HUES64 (cell line): Measurements from ENCODE around the gene CDH9.

ENCODE experiments used
- H3K27ac ChIP-seq: 2 replicates; pipeline ENCODE4 v1.7.0; 2013; ENCODE audit warnings: low read depth, low read length, inconsistent platforms
- H3K27me3 ChIP-seq: 2 replicates; pipeline ENCODE4 v1.6.1; 2013; ENCODE audit warnings: mild to moderate bottlenecking, low read length; ENCODE audit not compliant: insufficient read depth
- H3K36me3 ChIP-seq: 2 replicates; pipeline ENCODE4 v1.6.1; 2013; ENCODE audit warnings: mild to moderate bottlenecking, low read length; ENCODE audit not compliant: insufficient read depth
- H3K4me1 ChIP-seq: 2 replicates; pipeline ENCODE4 v1.6.1; 2013; ENCODE audit warnings: mild to moderate bottlenecking, low read length, moderate library complexity; ENCODE audit not compliant: insufficient read depth
- H3K4me3 ChIP-seq: 2 replicates; pipeline ENCODE4 v1.5.1; 2013; ENCODE audit warnings: mild to moderate bottlenecking, low read length, moderate library complexity
- H3K9ac ChIP-seq: 2 replicates; pipeline ENCODE4 v1.6.1; 2013; ENCODE audit warnings: mild to moderate bottlenecking, low read depth, low read length
- H3K9me3 ChIP-seq: 2 replicates; pipeline ENCODE4 v1.6.1; 2013; ENCODE audit warnings: low read depth, low read length; ENCODE audit not compliant: insufficient read depth
- WGBS: fragments of 150-250, 120-280 bp; methylation state at CpG from one replicate; pipeline ENCODE4 v1.1.7; 2013; ENCODE audit warnings: missing lambda C conversion rate; 5-methylcytosine and 5-hydroxymethylcytosine counted together

Gene CDH9

DNA sequence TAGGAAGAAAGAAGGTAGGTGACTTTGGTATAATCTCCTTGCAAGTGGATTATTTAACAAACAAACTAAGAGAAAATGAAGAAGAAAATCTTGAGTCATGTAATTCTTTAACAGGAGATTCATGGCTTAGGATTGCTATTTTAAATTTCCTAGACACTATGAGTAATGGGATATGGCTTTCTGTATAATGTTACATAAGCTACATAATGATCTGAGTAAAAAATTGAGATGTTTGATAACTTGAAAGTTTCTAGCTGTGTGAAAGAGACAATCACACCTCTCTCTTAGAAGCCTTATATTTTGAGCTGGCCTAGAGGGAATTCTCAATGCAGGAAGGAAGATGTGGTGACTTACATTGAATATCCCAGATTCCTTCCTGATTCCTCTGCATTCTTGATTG, 92.5 kb downstream of the CDH9 start:
- Histone ChIP-seq H3K36me3 (no peaks in the 10 kb centered on the region), H3K27me3 (no peaks in the 10 kb centered on the region), H3K4me1 (no peaks in the 10 kb centered on the region), H3K9me3 (no peaks in the 10 kb centered on the region), H3K9ac (no peak overlapping the region), H3K27ac (no peak overlapping the region), H3K4me3 (no peak overlapping the region)

DNA sequence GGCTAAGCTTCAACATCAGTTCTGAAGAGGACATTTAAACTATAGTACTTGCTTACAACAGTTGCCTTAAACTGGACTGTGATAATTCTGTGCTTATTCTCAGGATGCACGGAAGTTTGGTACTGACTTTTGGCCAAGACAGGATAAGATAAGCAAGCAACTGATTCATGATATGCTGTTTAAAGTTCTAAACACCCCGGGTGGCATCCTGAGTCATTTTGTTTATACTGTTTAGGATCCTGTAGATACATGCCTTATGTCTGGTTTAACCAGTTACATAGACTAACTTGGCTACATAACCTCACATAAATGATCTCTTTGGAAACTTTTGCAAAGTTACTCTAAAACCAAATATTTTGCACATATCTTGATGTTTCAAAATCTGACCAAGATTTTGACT, 95.9 kb downstream of the CDH9 start:
- H3K36me3 ChIP-seq: no peaks in the 10 kb centered on the region
- H3K9me3 ChIP-seq: no peaks in the 10 kb centered on the region
- no peak overlapping the region for H3K4me3 ChIP-seq
- WGBS: 92% methylated on average over 2 of the region's 2 CpGs
- H3K4me1 ChIP-seq: no peaks in the 10 kb centered on the region
- H3K27ac ChIP-seq: no peak overlapping the region
- H3K27me3 ChIP-seq: no peaks in the 10 kb centered on the region
- H3K9ac ChIP-seq: no peak overlapping the region

DNA sequence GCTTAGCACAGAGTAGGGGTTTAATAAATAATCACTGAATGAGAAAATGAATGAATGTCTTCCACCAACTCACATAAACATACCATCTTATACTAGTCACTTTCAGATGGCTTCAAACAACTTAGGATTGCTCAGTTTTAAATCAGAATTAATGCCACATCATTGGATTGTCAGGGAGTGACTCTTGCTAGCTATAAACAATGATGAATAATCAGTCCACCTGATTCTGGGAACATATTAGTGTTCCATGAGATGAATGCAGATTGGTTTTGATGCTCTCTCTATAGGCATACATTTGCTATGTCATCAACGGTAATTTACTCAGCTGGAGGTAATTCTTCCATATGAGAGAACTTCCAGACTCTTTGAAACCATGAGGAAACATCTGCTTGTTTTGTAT, 97.4 kb downstream of the CDH9 start:
- no peak overlapping the region for H3K27ac ChIP-seq
- H3K4me3 ChIP-seq: no peak overlapping the region
- no peak overlapping the region for H3K9ac ChIP-seq
- no peaks in the 10 kb centered on the region for H3K4me1 ChIP-seq
- 92% methylated on average over 1 of the region's 1 CpG for WGBS
- no peaks in the 10 kb centered on the region for H3K27me3 ChIP-seq
- no peaks in the 10 kb centered on the region for H3K9me3 ChIP-seq
- H3K36me3 ChIP-seq: no peaks in the 10 kb centered on the region

DNA sequence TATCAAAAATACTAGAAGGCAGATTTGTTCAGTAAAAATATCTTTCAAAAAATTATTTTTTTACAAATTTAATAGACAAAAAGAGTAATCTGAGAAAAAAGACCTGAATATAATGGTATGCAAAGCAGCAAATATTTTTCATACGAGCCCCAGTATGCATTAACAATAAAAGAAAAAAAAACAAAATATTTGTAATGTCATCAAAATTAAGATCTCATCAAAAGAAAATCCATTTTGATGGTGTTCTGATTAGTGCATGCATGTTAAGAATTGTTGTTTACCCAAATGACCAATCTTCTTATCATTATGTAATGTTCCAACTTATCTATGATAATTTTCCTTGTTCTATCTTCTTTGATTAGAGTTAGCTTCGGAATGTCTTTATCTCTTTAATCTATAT, 106.1 kb downstream of the CDH9 start:
- WGBS: no CpG with 5 or more reads among the region's 2 CpGs
- Histone ChIP-seq H3K4me1 (no peaks in the 10 kb centered on the region), H3K9ac (no peak overlapping the region), H3K27me3 (no peaks in the 10 kb centered on the region), H3K4me3 (no peak overlapping the region), H3K9me3 (peaks cover 2% of the 10 kb centered on the region; the same call in 1 of the 2 replicates), H3K27ac (no peak overlapping the region), H3K36me3 (no peaks in the 10 kb centered on the region)

DNA sequence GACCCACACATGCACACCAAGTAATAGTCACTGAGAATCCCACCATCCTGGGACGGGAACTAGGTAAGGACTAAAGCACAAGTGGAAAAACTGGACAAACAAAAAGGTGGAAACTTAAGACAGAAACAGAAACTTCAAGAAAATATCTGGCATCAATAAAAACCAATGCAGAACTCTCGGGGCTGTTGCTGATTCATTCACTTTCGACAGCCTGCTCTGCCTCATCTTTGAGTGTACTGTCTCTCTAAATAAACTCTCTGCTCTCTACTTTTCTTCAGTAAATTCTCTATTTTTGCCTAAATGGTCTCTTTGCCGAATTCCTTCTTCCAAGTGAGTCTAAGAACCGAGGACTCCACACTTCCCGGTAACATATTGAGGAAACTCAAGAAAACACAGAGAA, 116.9 kb downstream of the CDH9 start:
- H3K27me3 ChIP-seq: no peaks in the 10 kb centered on the region
- WGBS: 98% methylated on average over 6 of the region's 6 CpGs
- no peaks in the 10 kb centered on the region for H3K4me1 ChIP-seq
- no peaks in the 10 kb centered on the region for H3K9me3 ChIP-seq
- no peak overlapping the region for H3K4me3 ChIP-seq
- no peak overlapping the region for H3K9ac ChIP-seq
- no peak overlapping the region for H3K27ac ChIP-seq
- no peaks in the 10 kb centered on the region for H3K36me3 ChIP-seq

DNA sequence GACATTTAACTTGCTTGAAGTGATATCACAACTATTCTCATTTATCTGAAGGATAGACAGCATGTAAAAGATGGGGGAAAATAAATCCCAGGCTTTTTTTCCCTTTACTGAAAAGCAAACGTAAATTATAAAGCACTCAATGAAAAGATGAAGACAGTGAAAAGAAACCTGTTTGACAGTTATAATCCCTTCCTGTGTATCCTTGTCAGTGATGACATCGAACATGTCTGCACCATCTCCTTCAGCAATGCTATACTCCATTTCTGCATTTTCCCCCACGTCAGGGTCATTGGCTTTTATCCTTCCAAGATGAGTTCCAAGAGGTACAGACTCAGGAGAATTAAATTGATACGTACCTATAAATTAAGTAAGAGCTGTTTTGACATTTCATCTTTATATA, 134.9 kb downstream of the CDH9 start:
- Histone ChIP-seq H3K27ac (no peak overlapping the region), H3K9me3 (no peaks in the 10 kb centered on the region), H3K4me3 (no peak overlapping the region), H3K36me3 (no peaks in the 10 kb centered on the region), H3K4me1 (no peaks in the 10 kb centered on the region; the same call in 1 of the 2 replicates), H3K27me3 (no peaks in the 10 kb centered on the region), H3K9ac (no peak overlapping the region)
- WGBS: 85% methylated on average over 3 of the region's 4 CpGs

DNA sequence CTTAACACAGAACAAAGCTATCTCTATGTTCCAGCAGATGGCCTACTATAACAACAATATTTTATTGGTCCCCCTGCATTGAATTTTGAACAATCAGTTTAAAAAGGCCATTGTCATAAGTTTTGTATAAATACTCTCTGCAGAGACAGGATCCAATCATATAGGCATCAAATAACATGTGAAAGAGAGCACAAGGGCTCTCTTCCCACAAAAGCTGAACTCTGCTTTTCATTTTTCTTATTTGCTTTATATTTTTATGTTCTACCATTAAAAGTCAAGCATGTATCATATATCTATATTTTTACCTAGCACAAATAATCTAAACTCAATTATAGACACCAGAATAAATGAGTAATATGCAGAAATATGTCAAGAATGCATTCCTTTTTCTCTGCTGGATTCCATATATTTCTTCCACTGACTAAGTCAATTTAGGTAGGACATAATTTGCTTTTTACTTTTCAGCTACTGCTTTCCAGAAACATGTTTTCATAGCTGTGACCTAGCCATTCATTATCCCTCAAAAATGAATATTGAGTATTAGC, 143.6 kb downstream of the CDH9 start:
- no peak overlapping the region for H3K27ac ChIP-seq
- H3K4me3 ChIP-seq: no peak overlapping the region
- no peaks in the 10 kb centered on the region for H3K36me3 ChIP-seq
- no peak overlapping the region for H3K9ac ChIP-seq
- no peaks in the 10 kb centered on the region for H3K9me3 ChIP-seq
- no peaks in the 10 kb centered on the region for H3K27me3 ChIP-seq
- H3K4me1 ChIP-seq: no peaks in the 10 kb centered on the region

DNA sequence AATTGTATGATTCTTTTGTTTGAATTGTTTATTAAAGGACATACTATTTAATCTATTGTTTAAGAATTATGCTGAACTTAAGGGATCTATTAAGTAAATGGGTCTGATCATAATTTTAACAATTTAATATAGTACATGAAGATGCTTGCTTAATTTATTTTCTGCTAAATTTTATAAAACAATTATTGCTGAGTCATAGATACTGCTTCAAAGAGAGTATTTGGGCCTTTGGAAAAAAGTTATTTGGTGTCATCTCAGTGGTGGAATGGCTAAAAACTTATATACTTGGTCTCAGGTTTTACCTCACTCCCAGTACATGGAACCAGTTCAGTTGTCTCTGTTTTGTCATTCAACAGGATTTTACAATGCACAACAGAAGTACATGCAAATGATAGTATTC, 145.3 kb downstream of the CDH9 start:
- Histone ChIP-seq H3K9ac (no peak overlapping the region), H3K27ac (no peak overlapping the region), H3K27me3 (no peaks in the 10 kb centered on the region), H3K36me3 (no peaks in the 10 kb centered on the region), H3K4me3 (no peak overlapping the region), H3K4me1 (no peaks in the 10 kb centered on the region), H3K9me3 (no peaks in the 10 kb centered on the region)

DNA sequence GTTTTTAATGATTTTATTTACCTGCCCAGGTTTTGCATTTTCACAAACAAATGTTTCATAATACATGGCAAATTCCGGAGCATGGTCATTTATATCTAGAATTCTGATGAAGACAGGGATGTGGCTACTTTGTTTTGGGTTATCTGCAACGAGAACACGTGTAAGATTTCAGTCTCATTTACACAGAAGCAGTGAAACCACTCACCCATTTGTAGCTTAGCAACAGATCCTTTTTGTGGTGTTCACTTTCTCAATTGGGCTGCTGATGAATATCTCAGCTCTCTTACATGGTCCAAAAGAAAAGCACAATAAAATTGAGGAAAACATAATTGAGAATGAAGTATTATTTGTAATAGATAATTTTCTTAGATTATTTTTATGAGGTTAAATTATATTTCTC, 148.6 kb downstream of the CDH9 start:
- Histone ChIP-seq H3K9ac (no peak overlapping the region), H3K27me3 (no peaks in the 10 kb centered on the region), H3K4me3 (no peak overlapping the region), H3K4me1 (no peaks in the 10 kb centered on the region), H3K9me3 (no peaks in the 10 kb centered on the region), H3K27ac (no peak overlapping the region), H3K36me3 (no peaks in the 10 kb centered on the region)
- WGBS: 91% methylated on average over 3 of the region's 3 CpGs

DNA sequence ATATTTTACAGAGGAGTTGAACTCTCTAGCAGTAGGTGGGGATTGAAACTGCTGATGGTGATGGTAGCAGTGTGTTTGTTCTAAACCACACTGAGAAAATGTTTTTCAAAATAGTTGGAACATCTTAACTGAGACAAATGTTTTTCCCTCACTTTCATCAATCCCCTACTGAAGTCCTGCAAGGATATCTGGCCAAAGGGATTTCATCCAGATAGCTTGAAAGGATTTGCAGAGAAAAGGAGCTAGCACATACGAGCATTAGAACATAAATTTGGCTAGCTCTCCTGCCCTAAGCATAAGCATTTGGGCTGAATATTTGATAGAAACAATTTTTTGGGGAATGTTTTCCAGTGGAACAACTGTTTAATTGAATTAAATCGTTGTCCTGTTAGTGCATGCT, 153.9 kb downstream of the CDH9 start:
- WGBS: 97% methylated on average over 2 of the region's 2 CpGs
- H3K9me3 ChIP-seq: no peaks in the 10 kb centered on the region
- no peaks in the 10 kb centered on the region for H3K4me1 ChIP-seq
- no peaks in the 10 kb centered on the region for H3K27me3 ChIP-seq
- H3K27ac ChIP-seq: no peak overlapping the region
- H3K36me3 ChIP-seq: no peaks in the 10 kb centered on the region
- no peak overlapping the region for H3K9ac ChIP-seq
- H3K4me3 ChIP-seq: no peak overlapping the region

DNA sequence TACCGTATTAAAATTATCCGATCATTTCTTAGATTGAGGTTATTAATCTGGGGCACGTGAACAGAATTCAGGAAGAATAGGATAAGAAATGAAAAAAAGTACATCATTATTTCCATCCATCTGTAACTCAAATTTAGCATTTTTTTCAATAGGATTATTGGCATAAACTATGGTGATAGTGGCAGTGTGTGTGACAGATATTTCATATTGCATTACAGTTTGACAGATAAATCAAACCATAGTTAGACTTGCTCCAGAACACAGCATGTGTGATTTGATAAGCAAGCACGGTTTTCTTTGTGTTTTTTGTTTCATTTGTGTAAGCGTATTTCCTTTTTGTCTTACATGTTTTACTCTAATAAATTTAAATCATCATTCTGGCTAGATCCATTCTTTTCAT, 155.0 kb downstream of the CDH9 start:
- no peaks in the 10 kb centered on the region for H3K36me3 ChIP-seq
- no peak overlapping the region for H3K9ac ChIP-seq
- WGBS: 100% methylated on average over 1 of the region's 5 CpGs
- no peak overlapping the region for H3K4me3 ChIP-seq
- H3K27me3 ChIP-seq: no peaks in the 10 kb centered on the region
- no peaks in the 10 kb centered on the region for H3K4me1 ChIP-seq
- no peak overlapping the region for H3K27ac ChIP-seq
- no peaks in the 10 kb centered on the region for H3K9me3 ChIP-seq

DNA sequence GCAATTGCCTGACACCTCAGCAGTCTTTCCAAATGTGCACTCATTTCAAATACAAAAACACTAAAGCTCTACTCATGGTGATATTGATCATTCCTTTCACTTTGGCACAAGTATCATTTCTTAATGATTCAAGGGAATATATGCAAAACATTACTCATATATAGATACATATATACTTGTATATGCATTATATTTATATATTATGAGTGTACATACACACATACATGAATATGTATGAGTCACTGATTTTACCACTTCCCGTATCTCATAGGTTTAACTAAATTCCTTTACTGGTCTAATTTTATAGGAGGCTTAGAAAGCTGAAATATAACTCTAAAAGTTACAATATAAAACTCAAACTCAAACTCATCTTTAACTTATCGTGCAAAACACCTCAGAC, 156.5 kb downstream of the CDH9 start:
- H3K4me3 ChIP-seq: no peak overlapping the region
- H3K27ac ChIP-seq: no peak overlapping the region
- no peaks in the 10 kb centered on the region for H3K9me3 ChIP-seq
- H3K27me3 ChIP-seq: no peaks in the 10 kb centered on the region
- H3K9ac ChIP-seq: no peak overlapping the region
- H3K36me3 ChIP-seq: no peaks in the 10 kb centered on the region
- no peaks in the 10 kb centered on the region for H3K4me1 ChIP-seq
- no CpG with 5 or more reads among the region's 2 CpGs for WGBS
